ENCODE measurements around the gene PLIN5.

GRCh38 chr19:4582980-4583842, 48.2 kb upstream of the PLIN5 start:
- no peak for TF ChIP-seq CTCF (IDR thresholded peaks at IDR 0.05; ENCODE audit: poor library complexity, severe bottlenecking)
- TF ChIP-seq REST (IDR thresholded peaks at IDR 0.05; ENCODE audit: borderline replicate concordance): no peak
- no peak for TF ChIP-seq EZH2 (IDR thresholded peaks at IDR 0.05; ENCODE audit: borderline replicate concordance, insufficient read depth, low read length, poor library complexity, severe bottlenecking)
- no peak for TF ChIP-seq POLR2AphosphoS5 (IDR thresholded peaks at IDR 0.05)
- TF ChIP-seq EP300 (conservative IDR thresholded peaks at IDR 0.05; ENCODE audit: poor library complexity, severe bottlenecking): no peak
- TF ChIP-seq MXI1 (conservative IDR thresholded peaks at IDR 0.05; ENCODE audit: poor library complexity, severe bottlenecking): no peak
- TF ChIP-seq RAD21 (conservative IDR thresholded peaks at IDR 0.05): no peak
- TF ChIP-seq TAF1 (IDR thresholded peaks at IDR 0.05; ENCODE audit: low read depth): no peak
- no peak for TF ChIP-seq SMC3 (conservative IDR thresholded peaks at IDR 0.05; ENCODE audit: poor library complexity)

Data from neural cell (in vitro differentiated cells).